Keratinocyte (primary cell): ENCODE data around the gene QRICH1. TPM values are rescaled to one million over a fixed set of nuclear protein-coding genes. Genes with fewer than 3 reads are reported as not detected.

Source experiments
- DNase-seq: peaks from one replicate; pipeline ENCODE4 v3.0.0-alpha.2; 2011; ENCODE audit warnings: low read depth, missing footprints, low spot score
- FAIRE-seq: peaks from 2 replicates; lab custom pipeline; 2011; peaks lifted over from hg19 to GRCh38; lab: Jason Lieb, UNC
- H2AFZ ChIP-seq: 2 replicates; pipeline ENCODE4 v1.6.0; 2012; ENCODE audit warnings: low read length, control low read depth, inconsistent platforms; ENCODE audit not compliant: control insufficient read depth
- H3K27ac ChIP-seq: 2 replicates; pipeline ENCODE4 v1.5.1; 2011; ENCODE audit warnings: low read length; ENCODE audit not compliant: control insufficient read depth, insufficient read depth
- H3K27me3 ChIP-seq: 3 replicates; pipeline ENCODE4 v1.6.0; 2011; ENCODE audit warnings: low read length; ENCODE audit not compliant: control insufficient read depth, insufficient read depth; ENCODE audit errors: extremely low read depth
- H3K36me3 ChIP-seq, 2 experiments: 2 replicates in 1 of 2; 3 replicates in 1 of 2; pipeline ENCODE4 v1.5.1; 2011; ENCODE audit warnings: low read length in 2 of 2, mild to moderate bottlenecking in 1 of 2; ENCODE audit not compliant: control insufficient read depth in 2 of 2, insufficient read depth in 2 of 2; ENCODE audit errors: extremely low read depth in 1 of 2
- H3K4me1 ChIP-seq: 3 replicates; pipeline ENCODE4 v1.5.1; 2011; ENCODE audit warnings: low read length; ENCODE audit not compliant: control insufficient read depth, insufficient read depth; ENCODE audit errors: extremely low read depth
- H3K4me2 ChIP-seq: 3 replicates; pipeline ENCODE4 v1.6.0; 2011; ENCODE audit warnings: low read depth, low read length; ENCODE audit not compliant: control insufficient read depth, insufficient read depth; ENCODE audit errors: extremely low read depth
- H3K4me3 ChIP-seq, 3 experiments: fragments of 200-600 bp in 1 of 3; sonication (generic) in 1 of 3; 2 replicates in 2 of 3; 3 replicates in 1 of 3; pipeline ENCODE4 v1.5.1; 2011 to 2016; ENCODE audit warnings: low read length in 3 of 3, mild to moderate bottlenecking in 3 of 3, control low read depth in 2 of 3, inconsistent platforms in 1 of 3, low read depth in 1 of 3, mixed read lengths in 1 of 3, mixed run types in 1 of 3, moderate library complexity in 1 of 3; ENCODE audit not compliant: control insufficient read depth in 2 of 3, insufficient read depth in 2 of 3; ENCODE audit errors: extremely low read depth in 1 of 3
- H3K79me2 ChIP-seq: 2 replicates; pipeline ENCODE4 v1.6.0; 2012; ENCODE audit warnings: low read length; ENCODE audit not compliant: control insufficient read depth, insufficient read depth
- H3K9ac ChIP-seq: 3 replicates; pipeline ENCODE4 v1.6.0; 2011; ENCODE audit warnings: low read length; ENCODE audit not compliant: control insufficient read depth, insufficient read depth; ENCODE audit errors: extremely low read depth
- H3K9me1 ChIP-seq: 3 replicates; pipeline ENCODE4 v1.6.0; 2011; ENCODE audit warnings: low read length; ENCODE audit not compliant: control insufficient read depth, insufficient read depth; ENCODE audit errors: extremely low read depth
- H3K9me3 ChIP-seq: 2 replicates; pipeline ENCODE4 v1.5.1; 2012; ENCODE audit warnings: low read depth, low read length; ENCODE audit not compliant: control insufficient read depth
- H4K20me1 ChIP-seq: 3 replicates; pipeline ENCODE4 v1.6.0; 2011; ENCODE audit warnings: low read length; ENCODE audit not compliant: control insufficient read depth, insufficient read depth; ENCODE audit errors: extremely low read depth
- EZH2 ChIP-seq: IDR thresholded peaks from one replicate; pipeline ENCODE4 v1.6.1; 2012; ENCODE audit warnings: inconsistent platforms, mild to moderate bottlenecking, low read length, moderate library complexity
- dilution Hi-C: fragments of 300-500 bp; cut with MboI; formaldehyde crosslinking; loops from one replicate; pipeline ENCODE4 v1.7.0; 2020; ENCODE audit warnings: low sequenced_read_pairs; ENCODE audit not compliant: extremely low pct_ligation_motif_present
- polyA plus RNA-seq, 5 experiments: library from polyadenylated mRNA; depleted of rRNA in 3 of 5; stranded (reverse) in 3 of 5; stranded (forward) in 1 of 5; unstranded in 1 of 5; fragments of >200 nt; gene quantifications; 1 replicate in 1 of 5; 2 replicates in 3 of 5; 3 replicates in 1 of 5; pipeline versions ENCODE4 v1.2.1 to v1.2.3, GENCODE V29; 2011 to 2012; ENCODE audit warnings: missing spikeins in 2 of 5, low read depth in 1 of 5, low replicate concordance in 1 of 5
- TF ChIP-seq, protein P1 (sequence below), 3 experiments: IDR thresholded peaks in 1 of 3; conservative IDR thresholded peaks in 1 of 3; optimal IDR thresholded peaks in 1 of 3; 2 replicates in 2 of 3; 3 replicates in 1 of 3; pipeline versions ENCODE3 to v1.5.1; 2011; ENCODE audit warnings: low read length in 3 of 3, mild to moderate bottlenecking in 3 of 3, moderate library complexity in 2 of 3, control low read depth in 1 of 3, inconsistent platforms in 1 of 3; ENCODE audit not compliant: insufficient read depth in 2 of 3; ENCODE audit errors: extremely low read depth in 1 of 3

QRICH1 gene
- polyA plus RNA-seq, 1 donor (not counting 4 experiments of a cell fraction or from before 2014, with no cell fraction given), result 60.4 TPM

DNA sequence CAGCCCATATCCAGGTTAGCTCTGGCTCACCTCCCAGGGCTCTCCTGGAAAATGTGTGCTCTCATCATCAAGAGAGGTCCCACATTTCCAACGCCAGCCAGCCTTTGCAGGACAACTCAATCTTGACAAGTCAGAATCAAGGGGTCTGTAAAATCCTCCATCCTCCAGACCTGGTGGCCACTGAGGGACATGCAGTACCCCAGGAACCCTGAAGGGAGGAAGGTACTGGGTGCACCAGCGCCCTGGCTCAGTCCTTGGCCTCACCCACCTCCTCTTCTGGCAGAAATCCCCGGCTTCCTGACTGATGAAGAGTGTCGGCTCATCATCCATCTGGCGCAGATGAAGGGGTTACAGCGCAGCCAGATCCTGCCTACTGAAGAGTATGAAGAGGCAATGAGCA lies 92.7 kb downstream of the QRICH1 start:
- dilution Hi-C loops, result no loop called here
- H3K9ac ChIP-seq, result no peak overlapping the region
- H3K4me2 ChIP-seq, result no peak overlapping the region
- no peaks in the 10 kb centered on the region for H3K27me3 ChIP-seq
- H3K79me2 ChIP-seq, result no peaks in the 10 kb centered on the region
- TF ChIP-seq, protein P1, sequence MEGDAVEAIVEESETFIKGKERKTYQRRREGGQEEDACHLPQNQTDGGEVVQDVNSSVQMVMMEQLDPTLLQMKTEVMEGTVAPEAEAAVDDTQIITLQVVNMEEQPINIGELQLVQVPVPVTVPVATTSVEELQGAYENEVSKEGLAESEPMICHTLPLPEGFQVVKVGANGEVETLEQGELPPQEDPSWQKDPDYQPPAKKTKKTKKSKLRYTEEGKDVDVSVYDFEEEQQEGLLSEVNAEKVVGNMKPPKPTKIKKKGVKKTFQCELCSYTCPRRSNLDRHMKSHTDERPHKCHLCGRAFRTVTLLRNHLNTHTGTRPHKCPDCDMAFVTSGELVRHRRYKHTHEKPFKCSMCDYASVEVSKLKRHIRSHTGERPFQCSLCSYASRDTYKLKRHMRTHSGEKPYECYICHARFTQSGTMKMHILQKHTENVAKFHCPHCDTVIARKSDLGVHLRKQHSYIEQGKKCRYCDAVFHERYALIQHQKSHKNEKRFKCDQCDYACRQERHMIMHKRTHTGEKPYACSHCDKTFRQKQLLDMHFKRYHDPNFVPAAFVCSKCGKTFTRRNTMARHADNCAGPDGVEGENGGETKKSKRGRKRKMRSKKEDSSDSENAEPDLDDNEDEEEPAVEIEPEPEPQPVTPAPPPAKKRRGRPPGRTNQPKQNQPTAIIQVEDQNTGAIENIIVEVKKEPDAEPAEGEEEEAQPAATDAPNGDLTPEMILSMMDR (optimal IDR thresholded peaks at IDR 0.05 in 1 of 3, IDR thresholded peaks at IDR 0.05 in 1 of 3, conservative IDR thresholded peaks at IDR 0.05 in 1 of 3; ENCODE audit: extremely low read depth in 1 of 3, insufficient read depth in 2 of 3, low read length in 3 of 3), result no peak
- TF ChIP-seq EZH2, result no peak
- H3K36me3 ChIP-seq, result no peaks in the 10 kb centered on the region
- no peaks in the 10 kb centered on the region for H3K9me3 ChIP-seq
- DNase-seq, result no peak
- H3K4me3 ChIP-seq, result no peak overlapping the region
- no peaks in the 10 kb centered on the region for H4K20me1 ChIP-seq
- FAIRE-seq, result no peak
- no peaks in the 10 kb centered on the region for H3K9me1 ChIP-seq
- H3K27ac ChIP-seq, result no peak overlapping the region
- no peaks in the 10 kb centered on the region for H3K4me1 ChIP-seq
- no peak overlapping the region for H2AFZ ChIP-seq

DNA sequence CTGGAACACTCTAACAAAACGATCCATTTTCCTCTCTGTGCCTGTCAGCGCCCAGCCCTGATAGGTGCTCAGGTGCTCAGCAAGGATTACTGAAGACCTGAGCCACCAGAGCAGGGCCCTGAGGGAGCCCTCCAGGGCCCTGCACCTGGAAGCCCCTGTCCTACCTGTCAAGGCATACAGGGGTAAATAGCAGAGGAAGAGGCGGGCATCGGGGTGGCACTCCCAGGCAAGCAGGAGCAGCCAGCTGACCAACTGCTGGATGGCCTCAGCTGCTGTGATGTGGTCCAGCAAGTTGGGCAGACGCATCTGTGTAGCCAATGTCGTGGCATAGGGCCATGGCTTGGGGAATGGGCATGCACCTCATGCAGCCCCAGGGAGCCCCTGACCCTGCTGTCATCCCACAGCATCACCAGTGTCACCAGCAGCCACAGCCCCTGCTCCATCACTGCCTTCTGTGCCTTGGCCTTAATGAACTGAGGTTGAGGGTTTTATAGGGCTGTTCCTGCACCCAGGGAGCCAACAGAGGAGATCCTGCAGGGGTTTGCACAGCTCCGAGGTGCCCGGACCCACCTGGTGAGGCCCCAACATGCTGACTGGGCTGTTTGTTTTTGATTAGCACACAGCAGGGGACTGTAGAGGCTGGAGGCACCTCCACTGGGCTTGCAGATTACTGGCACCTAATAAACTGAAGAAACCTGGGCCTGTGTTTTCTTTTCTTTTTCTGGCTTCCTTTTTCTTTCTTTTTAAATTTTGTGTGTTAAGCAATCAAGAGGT lies 94.6 kb downstream of the QRICH1 start:
- TF ChIP-seq, protein P1 (optimal IDR thresholded peaks at IDR 0.05 in 1 of 3, IDR thresholded peaks at IDR 0.05 in 1 of 3, conservative IDR thresholded peaks at IDR 0.05 in 1 of 3; ENCODE audit: extremely low read depth in 1 of 3, insufficient read depth in 2 of 3, low read length in 3 of 3), result no peak
- no peak for TF ChIP-seq EZH2
- no peak overlapping the region for H2AFZ ChIP-seq
- H3K4me2 ChIP-seq, result no peak overlapping the region
- dilution Hi-C loops, result no loop called here
- no peaks in the 10 kb centered on the region for H3K9me1 ChIP-seq
- H4K20me1 ChIP-seq, result no peaks in the 10 kb centered on the region
- H3K9ac ChIP-seq, result no peak overlapping the region
- H3K27ac ChIP-seq, result no peak overlapping the region
- no peaks in the 10 kb centered on the region for H3K4me1 ChIP-seq
- no peaks in the 10 kb centered on the region for H3K27me3 ChIP-seq
- FAIRE-seq (no peak), DNase-seq (no peak)
- no peaks in the 10 kb centered on the region for H3K36me3 ChIP-seq
- no peaks in the 10 kb centered on the region for H3K79me2 ChIP-seq
- no peak overlapping the region for H3K4me3 ChIP-seq
- H3K9me3 ChIP-seq, result no peaks in the 10 kb centered on the region
